COLO668 (cell line): ENCODE results near the gene RSAD2.
"Not testable (repeated sequence)": the region's sequence is repeated elsewhere in the genome, so short reads cannot be mapped to it uniquely, and the experiment has no call there.

Source experiments
- DNase-seq: peaks from one replicate; lab custom pipeline; 2025; ENCODE audit not compliant: unreplicated experiment; lab: John Stamatoyannopoulos, UW

The RSAD2 gene

DNA sequence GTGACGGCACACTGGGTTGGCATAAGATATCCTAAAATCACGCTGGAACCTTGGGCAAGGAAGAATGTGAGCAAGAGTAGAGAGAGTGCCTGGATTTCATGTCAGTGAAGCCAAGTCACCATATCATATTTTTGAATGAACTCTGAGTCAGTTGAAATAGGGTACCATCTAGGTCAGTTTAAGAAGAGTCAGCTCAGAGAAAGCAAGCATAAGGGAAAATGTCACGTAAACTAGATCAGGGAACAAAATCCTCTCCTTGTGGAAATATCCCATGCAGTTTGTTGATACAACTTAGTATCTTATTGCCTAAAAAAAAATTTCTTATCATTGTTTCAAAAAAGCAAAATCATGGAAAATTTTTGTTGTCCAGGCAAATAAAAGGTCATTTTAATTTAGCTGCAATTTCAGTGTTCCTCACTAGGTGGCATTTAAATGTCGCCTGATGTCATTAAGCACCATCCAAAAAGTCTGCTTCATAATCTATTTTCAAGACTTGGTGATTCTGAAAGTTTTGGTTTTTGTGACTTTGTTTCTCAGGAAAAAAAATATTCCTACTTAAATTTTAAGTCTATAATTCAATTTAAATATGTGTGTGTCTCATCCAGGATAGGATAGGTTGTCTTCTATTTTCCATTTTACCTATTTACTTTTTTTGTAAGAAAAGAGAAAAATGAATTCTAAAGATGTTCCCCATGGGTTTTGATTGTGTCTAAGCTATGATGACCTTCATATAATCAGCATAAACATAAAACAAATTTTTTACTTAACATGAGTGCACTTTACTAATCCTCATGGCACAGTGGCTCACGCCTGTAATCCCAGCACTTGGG, 19.6 kb downstream of the RSAD2 start:
- no peak for DNase-seq

DNA sequence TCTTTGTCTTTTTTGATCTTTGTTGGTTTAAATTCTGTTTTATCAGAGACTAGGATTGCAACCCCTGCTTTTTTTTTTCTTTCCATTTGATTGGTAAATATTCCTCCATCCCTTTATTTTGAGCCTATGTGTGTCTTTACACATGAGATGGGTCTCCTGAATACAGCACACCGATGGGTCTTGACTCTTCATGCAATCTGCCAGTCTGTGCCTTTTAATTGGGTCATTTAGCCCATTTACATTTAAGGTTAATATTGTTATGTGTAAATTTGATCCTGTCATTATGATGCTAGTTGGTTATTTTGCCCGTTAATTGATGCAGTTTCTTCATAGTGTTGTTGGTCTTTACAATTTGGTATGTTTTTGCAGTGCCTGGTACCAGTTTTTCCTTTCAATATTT, 25.0 kb downstream of the RSAD2 start:
- not testable (repeated sequence) for DNase-seq

DNA sequence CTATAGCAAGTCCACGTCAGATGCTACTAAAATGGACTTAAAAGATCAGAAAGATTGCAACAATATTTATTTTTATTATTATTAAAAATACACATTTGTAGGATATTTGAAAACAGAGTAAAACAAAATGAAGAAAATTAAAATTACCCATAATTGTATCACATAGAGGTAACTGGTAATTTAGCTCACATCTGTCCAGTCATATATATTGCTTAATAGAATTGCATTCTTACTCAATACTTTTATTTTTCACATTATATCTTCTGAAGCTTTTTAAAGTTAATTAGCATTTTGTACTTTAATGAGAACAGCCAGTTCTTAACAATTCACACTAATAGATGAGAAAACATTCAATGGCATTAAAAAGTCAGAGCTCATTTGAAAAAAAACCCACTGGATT, 28.1 kb downstream of the RSAD2 start:
- no peak for DNase-seq

DNA sequence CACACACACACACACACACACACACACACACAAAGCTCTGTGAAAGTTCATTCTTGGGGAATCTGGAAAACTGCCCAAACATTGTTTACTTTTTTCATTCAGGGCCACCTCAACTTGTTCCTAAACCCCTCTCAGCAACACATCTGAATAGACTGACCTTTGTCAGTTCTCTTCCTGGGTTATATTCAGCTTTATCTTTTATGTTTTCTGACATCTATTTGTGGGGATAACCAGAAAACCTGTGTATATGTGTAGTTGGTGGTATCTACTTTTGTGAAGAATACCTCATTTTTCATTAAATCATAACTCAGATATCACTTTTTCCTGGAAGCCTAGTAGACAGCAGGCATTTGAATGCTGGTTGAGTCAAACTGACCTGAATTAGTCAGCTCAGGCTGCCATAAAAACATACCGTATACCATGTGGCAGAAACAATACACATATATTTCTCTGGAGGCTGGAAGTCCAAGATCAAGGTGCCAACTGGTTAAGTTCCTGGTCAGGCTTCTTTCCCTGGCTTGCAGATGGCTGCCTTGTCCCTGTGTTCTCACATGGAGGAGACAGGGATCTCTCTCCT, 28.7 kb downstream of the RSAD2 start:
- no peak for DNase-seq

DNA sequence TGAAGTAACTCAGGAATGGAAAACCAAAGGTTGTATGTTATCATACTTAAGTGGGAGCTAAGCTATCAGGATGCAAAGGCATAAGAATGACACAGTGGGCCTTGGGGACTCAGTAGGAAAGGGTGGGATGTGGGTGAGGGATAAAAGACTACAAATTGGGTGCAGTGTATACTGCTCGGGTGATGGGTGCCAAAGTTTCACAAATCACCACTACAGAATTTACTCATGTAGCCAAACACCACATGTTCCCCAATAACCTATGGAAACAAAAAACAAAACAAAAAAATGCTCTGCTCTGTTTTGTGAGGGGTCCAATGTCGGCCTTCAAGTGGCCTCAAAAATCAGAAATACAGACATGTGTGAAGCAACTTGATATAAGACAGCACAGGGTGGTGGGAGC, 30.7 kb downstream of the RSAD2 start:
- DNase-seq = no peak

DNA sequence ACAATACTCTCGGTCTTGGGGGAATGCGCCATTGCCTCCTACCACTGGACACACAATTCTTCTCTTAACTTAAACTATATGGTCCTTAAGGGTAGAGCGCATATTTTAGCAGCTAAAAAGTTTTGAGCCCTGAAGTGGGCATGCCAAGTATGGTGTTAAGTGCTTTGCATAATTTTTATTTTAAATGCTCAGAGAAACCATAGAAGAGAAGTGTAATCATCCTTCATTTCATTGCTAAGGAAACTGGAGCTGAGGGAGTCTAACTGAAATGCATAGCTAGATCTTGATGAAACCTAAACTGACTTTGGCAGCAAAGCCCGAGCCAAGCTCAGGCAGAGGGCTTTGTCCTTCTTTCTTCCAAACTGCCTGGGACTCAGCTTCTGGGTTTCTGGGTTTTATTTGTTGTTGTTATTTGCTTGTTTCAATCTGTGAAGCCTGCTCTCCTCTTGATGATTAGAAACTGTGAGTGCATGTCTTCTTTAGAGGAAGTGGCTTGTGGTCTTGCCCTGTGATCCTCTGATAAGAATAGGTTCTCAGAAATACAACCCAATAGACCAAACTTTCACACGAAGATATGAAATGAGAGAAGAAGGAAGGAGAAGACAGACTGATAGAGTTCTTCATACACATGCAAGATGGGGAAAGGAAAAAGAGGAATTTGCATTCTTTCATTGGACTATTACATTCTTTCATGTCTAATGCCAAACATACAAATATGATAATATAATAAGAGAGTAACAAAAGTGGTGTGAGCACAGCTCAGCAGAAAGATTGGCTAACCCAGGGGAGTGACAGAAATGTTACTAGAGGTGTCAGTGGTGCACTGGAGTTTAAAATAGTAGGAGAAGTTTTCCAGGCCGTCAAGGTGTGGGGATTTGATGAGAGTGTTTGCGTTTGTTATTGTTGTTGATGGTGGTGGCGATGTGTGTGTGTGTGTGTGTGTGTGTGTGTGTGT, 32.1 kb downstream of the RSAD2 start:
- DNase-seq = no peak

DNA sequence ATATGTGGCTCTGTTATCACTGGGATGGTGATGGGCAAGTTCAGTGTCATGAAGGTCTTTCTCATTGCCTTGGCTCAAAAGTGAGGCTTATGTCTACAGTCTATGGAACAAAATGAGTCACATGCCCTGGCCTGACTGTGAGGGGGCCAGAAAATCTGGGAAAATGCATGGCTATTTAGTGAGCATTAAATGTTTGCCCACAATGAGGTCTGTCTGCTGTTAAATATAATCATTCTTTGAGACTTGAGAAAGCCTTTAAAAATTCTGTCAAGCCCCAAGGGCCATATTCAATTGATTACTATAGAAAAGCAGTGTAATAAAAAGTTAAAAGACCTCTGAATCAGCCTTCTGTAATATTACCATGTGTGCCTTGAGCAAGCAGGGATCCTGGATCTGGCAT, 34.1 kb downstream of the RSAD2 start:
- DNase-seq = no peak

DNA sequence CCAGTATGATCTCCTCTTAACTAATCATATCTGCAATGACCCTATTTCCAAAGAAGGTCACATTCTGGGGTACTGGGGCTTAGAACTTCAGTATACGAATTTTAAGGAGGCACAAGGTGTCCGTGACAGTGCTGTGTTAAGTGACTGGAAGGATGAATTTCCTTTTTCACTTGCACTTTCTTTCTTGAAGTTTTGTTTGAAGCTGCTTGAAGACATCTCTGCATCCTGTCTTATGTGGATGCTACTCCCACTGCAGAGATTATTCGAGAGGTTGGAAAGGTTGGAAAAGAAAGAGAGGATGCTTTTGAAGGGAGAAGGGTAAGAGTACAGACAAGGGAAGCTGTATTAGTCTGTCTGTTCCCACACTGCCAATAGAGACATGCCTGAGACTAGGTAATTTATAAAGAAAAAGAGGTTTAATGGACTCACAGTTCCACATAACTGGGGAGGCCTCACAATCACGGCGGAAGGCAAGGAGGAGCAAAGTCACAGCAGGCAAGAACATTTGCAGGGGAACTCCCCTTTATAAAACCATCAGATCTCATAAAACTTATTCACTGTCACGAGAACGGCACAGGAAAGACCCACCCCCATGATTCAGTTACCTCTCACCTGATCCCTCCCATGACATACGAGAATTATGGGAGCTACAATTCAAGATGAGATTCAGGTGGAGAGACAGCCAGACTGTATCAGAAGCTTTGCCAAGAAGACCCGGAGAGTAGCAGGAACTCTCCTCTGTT, 36.0 kb downstream of the RSAD2 start:
- no peak for DNase-seq

DNA sequence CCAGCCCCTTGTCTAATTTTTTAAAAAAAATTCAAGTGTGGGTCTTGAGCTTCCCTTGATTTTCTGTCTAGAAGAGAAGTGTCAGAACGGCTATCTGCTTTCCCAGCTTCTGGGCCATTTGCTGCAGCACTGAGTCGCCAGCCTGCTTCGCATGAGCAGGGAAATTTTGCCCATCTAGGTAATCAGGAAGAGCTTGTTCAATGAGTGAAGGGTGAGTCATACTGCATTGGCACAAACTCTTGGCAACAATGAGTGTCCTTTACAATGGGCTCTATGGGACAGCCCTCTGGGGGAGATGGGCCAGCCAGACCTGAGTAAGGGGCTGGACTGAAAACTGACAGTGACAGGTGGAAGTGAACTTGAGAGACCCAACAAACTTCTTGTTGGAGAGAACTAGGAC, 37.3 kb downstream of the RSAD2 start:
- DNase-seq = no peak

DNA sequence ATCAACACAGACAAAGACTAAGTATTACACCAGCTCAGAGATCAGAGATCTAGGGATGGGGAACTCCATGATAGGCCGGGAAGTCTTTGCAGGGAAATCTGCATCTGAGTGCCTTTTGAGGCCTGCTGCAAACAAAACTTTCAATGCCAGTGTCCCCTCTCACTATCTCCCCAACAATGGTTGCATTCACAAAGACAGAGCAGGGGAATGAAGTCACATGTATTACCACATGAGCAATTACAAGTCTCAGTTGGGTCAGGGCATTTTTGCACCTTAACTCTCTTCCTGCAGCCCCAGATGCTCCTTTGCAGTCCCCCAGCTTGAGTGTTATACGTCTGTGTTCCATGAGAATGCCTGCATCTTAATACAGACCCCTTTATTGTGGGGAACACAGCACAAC, 37.8 kb downstream of the RSAD2 start:
- DNase-seq = no peak

DNA sequence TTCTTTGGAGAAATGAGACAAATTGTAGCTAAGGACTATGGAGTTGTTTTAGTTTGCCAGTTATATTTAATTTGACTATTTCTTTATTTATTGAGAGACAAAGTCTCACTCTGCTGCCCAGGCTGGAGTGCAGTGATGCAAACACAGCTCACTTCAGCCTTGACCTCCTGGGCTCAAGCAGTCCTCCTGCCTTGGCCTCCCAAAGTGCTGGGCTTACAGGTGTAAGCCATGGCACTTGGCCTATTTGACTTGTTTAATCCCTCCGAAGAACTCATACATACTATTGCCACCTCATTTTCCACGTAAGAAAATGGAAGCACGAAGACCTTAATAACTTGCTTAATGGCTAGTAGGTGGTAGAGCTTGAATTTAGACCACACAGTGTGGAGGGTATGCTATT, 38.6 kb downstream of the RSAD2 start:
- DNase-seq = no peak

DNA sequence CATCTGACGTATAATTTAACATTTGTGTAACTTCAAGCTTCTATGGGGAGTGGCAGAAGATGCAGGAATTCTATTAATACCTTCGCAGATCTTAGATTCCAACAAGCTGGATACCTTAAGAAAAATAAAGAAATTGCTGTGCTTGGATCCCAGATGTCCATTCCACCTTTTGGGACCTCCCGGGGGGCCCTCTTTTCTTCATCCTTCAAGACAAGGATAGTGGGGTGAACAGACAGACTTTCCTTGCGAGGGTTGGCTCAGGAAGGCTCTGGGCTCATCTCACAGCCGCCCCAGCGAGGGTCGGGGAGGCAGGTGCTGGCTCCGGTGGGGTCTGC, 39.1 kb downstream of the RSAD2 start:
- DNase-seq = no peak

DNA sequence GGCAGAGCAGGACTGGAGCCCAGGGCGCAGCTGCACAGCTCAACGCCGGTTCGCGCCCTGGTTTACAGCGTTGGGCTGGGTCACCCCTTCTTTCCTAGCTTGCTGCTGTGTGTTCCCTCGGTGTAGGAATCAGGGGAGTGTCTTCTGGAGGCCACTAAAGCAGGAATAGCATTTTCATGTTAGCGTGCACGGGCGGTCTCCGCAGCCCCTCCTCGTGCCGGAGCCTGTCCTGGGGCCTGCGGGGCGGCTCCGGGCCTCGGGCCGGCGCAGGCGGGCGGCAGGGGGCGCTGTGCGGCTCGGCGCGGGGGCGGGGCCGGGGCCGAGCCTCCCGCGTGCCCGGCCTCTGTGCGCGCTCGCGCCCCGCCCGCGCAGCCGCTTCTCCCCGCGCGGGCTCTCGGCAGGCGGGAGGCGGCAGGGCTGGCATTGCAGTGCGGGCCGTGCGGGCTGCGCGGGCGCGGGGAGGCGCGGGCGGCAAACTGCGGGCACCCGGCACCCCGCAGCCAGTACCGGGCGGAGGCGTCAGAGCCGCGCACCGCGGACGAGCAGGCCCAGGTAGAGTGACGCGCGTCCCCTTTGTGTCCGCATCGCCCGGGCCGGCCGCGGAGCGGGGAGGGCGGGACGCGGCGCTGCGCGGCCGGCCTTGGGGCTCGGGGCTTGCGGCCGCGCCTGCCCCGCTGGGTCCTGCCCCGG, 39.6 kb downstream of the RSAD2 start, which contains the start of gene RNF144A:
RNF144A (plus strand) TSS at position 342 of the 690 bp plus-strand sequence. CDS start 79,515 bp downstream, outside the sequence.
- peak; percentile 81 for DNase-seq

DNA sequence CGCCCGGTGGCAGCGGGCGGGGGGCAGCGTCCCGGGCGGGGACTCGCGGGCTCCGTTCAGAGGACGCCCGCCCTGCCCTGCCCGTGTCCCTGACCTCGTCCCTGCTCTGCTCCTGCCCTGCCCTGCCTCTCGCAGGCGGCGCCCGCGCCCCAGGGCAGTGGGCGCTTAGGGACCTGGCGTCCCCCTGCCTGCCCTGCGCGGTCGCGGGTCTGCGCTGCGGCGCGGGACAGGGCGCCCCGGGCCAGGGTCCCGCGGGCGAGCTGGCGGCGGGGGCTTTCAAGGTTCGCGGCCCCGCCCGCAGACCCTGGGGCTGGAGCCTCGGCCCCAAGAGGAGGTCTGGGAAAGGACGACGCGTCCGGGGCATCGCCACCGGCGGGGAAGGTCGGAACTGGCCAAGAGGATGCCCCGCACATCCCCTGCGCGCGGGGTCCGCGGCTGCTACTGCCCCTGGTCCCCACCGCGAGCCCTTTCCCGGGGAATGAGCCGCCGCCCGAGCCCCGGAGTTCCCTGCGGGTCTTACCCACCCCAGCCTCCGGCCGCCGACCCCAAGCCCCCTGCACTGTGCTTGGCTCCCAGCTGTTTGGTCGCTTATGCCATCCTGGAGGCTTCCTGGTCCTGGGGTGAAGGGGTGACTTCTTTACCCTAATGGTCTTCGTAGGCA, 40.3 kb downstream of the RSAD2 start:
- peak; percentile 39 for DNase-seq

DNA sequence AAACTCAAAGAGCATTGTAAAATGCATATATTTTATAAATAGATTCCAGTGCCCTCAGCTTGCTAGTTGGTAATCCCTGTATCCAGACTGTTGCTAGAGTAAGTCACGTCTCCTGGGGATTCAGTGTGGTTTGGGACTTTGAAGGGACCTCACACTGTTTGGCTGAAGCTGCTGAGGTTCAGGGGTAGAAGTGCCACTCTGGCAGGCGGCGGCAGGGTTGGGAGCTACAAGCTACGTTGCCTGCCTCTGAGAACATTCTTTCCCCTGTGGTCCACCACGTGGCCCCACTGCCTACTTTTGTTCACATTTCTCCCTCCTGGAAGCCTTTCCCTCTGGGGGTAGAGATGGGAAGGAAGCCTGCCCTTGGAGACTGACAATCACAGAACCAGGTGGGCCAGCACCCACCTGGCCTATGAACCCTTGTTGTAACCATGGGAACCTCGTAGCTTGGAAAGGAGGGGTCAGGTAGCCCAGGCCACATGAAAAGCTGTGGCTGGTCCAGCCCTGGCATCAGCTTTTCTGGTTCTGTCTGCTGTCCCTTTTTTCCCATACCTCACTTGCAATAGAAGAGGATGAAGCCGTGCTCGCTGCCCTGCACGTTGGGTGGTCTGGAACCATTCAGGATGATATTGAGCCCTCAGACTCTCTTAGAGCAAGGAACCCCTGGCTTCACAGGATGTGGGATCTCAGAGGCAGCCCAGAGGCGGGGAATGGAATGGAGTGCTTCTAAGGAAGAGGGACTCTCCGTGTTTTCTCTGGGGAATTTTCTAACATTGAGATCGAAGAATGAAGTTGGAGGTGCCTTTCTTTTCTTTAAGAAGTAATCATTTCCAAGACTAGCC, 42.5 kb downstream of the RSAD2 start:
- DNase-seq = no peak

DNA sequence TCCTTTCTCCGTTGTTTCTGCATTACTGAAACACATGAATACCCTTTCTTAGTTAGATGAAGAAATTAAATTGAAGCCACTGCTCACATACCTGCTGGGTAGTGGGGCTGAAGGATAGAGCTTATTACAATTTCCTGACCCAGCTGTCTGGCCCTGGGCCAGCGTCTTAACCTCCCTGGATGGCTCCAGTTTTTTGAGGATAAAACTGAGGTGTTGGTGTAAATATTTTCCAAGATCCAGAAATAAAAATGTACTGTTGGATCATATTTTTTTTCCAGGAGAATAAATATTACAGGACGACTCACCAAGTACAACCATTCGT, 43.1 kb downstream of the RSAD2 start:
- DNase-seq = no peak

DNA sequence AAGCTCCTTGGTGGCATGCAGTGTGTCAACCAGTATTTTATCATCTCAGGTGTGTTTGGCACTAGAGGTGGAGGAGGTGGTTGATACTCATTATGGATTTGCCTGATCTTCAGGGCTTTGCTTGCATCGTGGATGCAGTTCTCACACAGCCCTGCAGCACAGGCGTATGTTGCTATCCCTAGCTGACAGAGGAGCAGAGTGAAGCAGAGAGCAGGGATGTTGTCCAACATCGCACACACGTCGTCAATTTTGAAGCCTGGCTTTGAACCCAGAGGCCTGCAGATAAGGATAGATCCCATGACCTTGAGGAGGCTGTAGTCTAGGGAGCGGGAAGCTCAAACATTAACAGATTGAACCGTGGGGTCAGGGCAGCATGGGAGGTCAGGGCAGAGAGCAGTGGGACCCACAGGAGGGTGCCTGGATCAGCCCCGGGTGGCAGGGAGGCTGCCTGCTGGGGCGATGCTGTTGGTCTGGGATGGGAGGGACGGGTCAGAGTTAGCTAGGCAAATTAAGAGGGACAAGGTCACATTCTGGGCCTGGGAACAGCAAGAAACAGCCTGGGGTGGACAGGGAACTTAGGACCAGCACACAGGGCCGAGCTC, 43.8 kb downstream of the RSAD2 start:
- no peak for DNase-seq

DNA sequence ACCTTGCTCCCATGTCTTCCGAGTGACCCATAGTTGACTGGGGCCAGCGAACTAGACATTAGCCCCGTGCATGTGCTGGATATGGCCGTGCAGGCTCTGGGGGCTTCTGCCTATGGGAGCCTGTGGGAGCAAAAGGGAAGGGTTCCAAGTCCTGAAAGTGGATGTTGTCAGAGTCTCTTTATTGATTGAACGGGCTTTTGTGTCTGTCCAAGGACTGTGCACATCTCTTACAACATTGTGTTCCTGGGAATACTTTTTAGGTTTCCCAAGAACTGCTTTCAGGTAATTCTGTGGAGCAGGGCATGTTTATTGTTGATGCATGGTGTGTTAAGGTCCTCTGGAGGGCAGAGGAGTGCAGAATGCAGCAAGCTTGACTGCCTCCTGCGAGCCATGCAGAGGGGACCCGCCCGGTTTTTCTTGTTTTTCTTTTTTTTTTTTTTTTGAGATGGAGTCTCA, 44.7 kb downstream of the RSAD2 start:
- no peak for DNase-seq

DNA sequence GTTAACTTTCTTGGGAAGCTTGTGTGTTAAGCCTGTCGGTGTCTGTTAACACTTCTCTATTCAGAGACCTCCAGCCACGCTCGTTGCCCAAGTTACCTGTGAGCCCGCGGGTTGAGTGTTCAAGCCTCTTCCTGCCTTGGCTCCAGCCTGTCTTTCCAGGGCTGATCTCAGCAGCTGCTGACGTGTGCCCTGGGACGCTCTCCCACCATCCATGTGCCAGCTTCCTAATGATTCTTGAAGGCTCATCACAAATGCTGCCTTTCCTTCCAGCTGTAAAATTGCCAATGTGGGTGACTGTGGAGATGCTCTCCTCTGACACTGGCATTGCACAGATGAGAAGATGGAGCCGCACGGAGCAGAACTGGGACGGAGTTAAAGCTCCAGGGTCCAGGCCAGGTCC, 45.7 kb downstream of the RSAD2 start:
- no peak for DNase-seq
